ENCODE measurements around the gene MEX3D. TPM values are rescaled to one million over a fixed set of nuclear protein-coding genes. Genes with fewer than 3 reads are reported as not detected.

MEX3D gene
- total and polyA plus RNA-seq, 4 donors, result 0.92 to 9.1 (median 5.2) TPM

DNA sequence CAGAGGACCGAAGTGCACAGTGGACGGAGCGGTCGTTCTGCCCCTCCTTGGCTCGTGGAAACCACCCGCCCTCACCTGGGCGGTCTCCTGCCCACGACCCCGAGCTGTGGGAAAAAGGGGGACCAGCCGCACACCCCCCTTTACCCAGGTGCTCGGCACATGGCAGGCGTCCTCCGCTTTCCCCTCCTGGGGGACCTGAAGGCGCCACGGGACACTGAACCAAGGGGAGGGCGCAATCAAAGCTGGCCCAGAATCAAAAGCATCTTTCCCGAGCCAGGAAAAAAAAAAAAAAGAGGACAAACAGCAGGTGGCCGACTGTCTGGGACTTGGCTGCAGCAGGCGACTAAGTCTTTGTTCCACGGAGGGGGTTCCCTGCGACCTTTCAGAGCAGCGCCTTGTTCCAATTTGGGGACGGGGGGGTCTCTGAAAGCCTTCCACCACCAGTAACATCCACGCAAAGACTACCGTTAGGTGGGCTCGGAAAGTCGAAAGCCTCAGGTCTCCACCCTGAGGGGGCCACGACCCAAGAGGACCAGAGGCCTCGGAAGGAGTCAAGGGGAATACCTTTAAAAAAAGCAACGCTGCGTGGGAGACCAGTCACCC is 23.4 kb upstream of the MEX3D start:
- no peaks in the 10 kb centered on the region for H3K9me3 ChIP-seq (ENCODE audit: control insufficient read depth in 4 of 4, low read length in 3 of 4)
- H3K9ac ChIP-seq (ENCODE audit: low read depth in 1 of 2, low read length in 2 of 2), result peak overlapping the region; percentile 81 to 99
- peaks cover 0 to 3% (median 0%) of the 10 kb centered on the region in 4 donors for H3K36me3 ChIP-seq (ENCODE audit: control insufficient read depth in 4 of 4, insufficient read depth in 3 of 4, low read depth in 1 of 4, low read length in 3 of 4)
- 2% methylated on average over 31 of the region's 31 CpGs for WGBS
- H3K27me3 ChIP-seq (ENCODE audit: control insufficient read depth in 4 of 4, insufficient read depth in 4 of 4, low read length in 3 of 4), result no peaks in the 10 kb centered on the region
- peak overlapping the region; percentile 84 to 96 for H3K27ac ChIP-seq (ENCODE audit: low read depth in 1 of 2, low read length in 2 of 2)
- no peak for TF ChIP-seq ATF3 (IDR thresholded peaks at IDR 0.05)
- no peak for TF ChIP-seq FOXA1 (IDR thresholded peaks at IDR 0.05)
- TF ChIP-seq YY1 (IDR thresholded peaks at IDR 0.05), result no peak
- TF ChIP-seq RAD21 (IDR thresholded peaks at IDR 0.05), result no peak
- TF ChIP-seq EGR1 (IDR thresholded peaks at IDR 0.05; ENCODE audit: low read depth in 2 of 2), result no peak
- TF ChIP-seq NR2F2 (IDR thresholded peaks at IDR 0.05), result no peak
- peak overlapping the region; percentile 77 to 97 (median 85) for H3K4me3 ChIP-seq (ENCODE audit: low read depth in 1 of 3, low read length in 3 of 3)
- H3K4me1 ChIP-seq (ENCODE audit: control insufficient read depth in 4 of 4, insufficient read depth in 4 of 4, low read length in 3 of 4), result peaks cover 13 to 45% (median 29%) of the 10 kb centered on the region in 4 donors
- no peak for DNase-seq (ENCODE audit: low spot score)

DNA sequence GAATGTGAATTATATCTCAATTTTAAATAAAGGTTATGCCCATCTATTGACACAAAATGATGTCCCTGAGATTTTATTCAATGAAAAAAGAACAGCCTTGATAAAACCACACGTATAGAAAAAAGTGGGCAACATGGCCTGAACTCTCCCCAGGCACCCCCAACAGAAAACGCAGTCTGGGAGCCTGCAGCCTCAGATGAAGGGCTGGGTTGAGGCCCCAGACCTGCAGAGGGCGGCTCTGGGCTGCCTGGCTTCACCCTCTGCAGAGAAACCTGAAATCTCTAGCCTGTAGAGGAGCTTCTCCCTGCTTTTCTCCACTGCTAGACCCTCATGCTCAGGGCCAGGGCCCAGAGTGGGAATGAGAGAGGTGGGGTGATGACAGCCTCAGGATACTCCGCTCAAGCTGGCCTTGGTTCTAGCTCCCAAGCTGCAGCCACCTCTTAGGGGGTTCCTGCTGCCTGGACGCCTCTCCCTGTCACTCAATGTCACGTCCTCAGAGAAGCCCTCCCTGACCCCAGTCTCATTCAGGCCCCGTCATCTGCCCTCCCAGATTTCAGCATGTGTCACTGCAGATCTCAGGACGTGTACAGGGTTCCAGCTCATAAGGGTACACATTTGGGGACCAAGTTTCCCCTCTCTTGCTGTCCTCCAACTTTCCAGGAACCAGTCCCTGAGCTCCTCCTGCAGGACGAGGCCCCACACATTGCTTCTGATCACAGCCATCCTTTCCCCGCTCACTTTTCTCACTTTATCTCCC is 22.7 kb upstream of the MEX3D start:
- no peaks in the 10 kb centered on the region for H3K27me3 ChIP-seq (ENCODE audit: control insufficient read depth in 4 of 4, insufficient read depth in 4 of 4, low read length in 3 of 4)
- H3K4me1 ChIP-seq (ENCODE audit: control insufficient read depth in 4 of 4, insufficient read depth in 4 of 4, low read length in 3 of 4), result peaks cover 13 to 45% (median 29%) of the 10 kb centered on the region in 4 donors
- 33% methylated on average over 10 of the region's 10 CpGs for WGBS
- peak overlapping the region in 2 of 3 donors; percentile 77 to 97 for H3K4me3 ChIP-seq (ENCODE audit: low read depth in 1 of 3, low read length in 3 of 3)
- peak in 1 of 2 donors; percentile 20 for TF ChIP-seq RAD21 (IDR thresholded peaks at IDR 0.05)
- TF ChIP-seq HNF4G (IDR thresholded peaks at IDR 0.05), result no peak
- TF ChIP-seq RXRA (IDR thresholded peaks at IDR 0.05), result no peak
- no peak for TF ChIP-seq EGR1 (IDR thresholded peaks at IDR 0.05; ENCODE audit: low read depth in 2 of 2)
- peaks cover 0 to 2% (median 0%) of the 10 kb centered on the region in 4 donors for H3K36me3 ChIP-seq (ENCODE audit: control insufficient read depth in 4 of 4, insufficient read depth in 3 of 4, low read depth in 1 of 4, low read length in 3 of 4)
- H3K9me3 ChIP-seq (ENCODE audit: control insufficient read depth in 4 of 4, low read length in 3 of 4), result no peaks in the 10 kb centered on the region
- H3K9ac ChIP-seq (ENCODE audit: low read depth in 1 of 2, low read length in 2 of 2), result peak overlapping the region; percentile 24 to 99
- no peak for DNase-seq (ENCODE audit: low spot score)
- peak overlapping the region; percentile 84 to 96 for H3K27ac ChIP-seq (ENCODE audit: low read depth in 1 of 2, low read length in 2 of 2)

DNA sequence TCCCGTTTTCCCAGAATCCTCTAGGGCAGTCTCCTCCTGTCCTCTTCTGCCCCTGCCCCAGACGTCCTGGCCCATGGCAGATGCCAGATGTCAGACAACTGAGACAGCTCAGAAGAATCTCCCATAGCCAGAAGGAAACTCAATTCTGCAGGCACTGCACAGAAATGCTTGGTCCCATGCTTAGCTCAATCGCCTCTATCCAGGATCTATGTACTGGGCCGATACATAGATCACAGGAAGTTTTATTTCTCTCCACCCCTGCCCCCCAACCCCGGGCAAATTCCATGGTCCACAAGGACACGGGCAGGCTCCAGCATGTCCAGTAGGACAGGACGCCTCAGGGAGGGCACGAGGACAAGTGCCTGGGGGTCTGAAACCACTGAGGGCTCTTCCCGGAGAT is 19.7 kb upstream of the MEX3D start:
- TF ChIP-seq, protein P1, sequence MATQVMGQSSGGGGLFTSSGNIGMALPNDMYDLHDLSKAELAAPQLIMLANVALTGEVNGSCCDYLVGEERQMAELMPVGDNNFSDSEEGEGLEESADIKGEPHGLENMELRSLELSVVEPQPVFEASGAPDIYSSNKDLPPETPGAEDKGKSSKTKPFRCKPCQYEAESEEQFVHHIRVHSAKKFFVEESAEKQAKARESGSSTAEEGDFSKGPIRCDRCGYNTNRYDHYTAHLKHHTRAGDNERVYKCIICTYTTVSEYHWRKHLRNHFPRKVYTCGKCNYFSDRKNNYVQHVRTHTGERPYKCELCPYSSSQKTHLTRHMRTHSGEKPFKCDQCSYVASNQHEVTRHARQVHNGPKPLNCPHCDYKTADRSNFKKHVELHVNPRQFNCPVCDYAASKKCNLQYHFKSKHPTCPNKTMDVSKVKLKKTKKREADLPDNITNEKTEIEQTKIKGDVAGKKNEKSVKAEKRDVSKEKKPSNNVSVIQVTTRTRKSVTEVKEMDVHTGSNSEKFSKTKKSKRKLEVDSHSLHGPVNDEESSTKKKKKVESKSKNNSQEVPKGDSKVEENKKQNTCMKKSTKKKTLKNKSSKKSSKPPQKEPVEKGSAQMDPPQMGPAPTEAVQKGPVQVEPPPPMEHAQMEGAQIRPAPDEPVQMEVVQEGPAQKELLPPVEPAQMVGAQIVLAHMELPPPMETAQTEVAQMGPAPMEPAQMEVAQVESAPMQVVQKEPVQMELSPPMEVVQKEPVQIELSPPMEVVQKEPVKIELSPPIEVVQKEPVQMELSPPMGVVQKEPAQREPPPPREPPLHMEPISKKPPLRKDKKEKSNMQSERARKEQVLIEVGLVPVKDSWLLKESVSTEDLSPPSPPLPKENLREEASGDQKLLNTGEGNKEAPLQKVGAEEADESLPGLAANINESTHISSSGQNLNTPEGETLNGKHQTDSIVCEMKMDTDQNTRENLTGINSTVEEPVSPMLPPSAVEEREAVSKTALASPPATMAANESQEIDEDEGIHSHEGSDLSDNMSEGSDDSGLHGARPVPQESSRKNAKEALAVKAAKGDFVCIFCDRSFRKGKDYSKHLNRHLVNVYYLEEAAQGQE (IDR thresholded peaks at IDR 0.05), result peak; percentile 30
- TF ChIP-seq RXRA (IDR thresholded peaks at IDR 0.05) (peak; percentile 47), HNF4A (conservative IDR thresholded peaks at IDR 0.05) (peak; percentile 89 to 93), GABPA (IDR thresholded peaks at IDR 0.05 in 1 of 2, conservative IDR thresholded peaks at IDR 0.05 in 1 of 2) (no peak), SP1 (IDR thresholded peaks at IDR 0.05) (peak; percentile 78), ZBTB33 (IDR thresholded peaks at IDR 0.05) (no peak), HNF4G (IDR thresholded peaks at IDR 0.05) (peak; percentile 73)
- peaks cover 13 to 38% (median 27%) of the 10 kb centered on the region in 4 donors for H3K4me1 ChIP-seq (ENCODE audit: control insufficient read depth in 4 of 4, insufficient read depth in 4 of 4, low read length in 3 of 4)
- H3K9me3 ChIP-seq (ENCODE audit: control insufficient read depth in 4 of 4, low read length in 3 of 4), result no peaks in the 10 kb centered on the region
- 24% methylated on average over 9 of the region's 9 CpGs for WGBS
- H3K9ac ChIP-seq (ENCODE audit: low read depth in 1 of 2, low read length in 2 of 2), result peak overlapping the region; percentile 50 to 53
- no peak for DNase-seq (ENCODE audit: low spot score)
- peaks cover 0 to 6% (median 6%) of the 10 kb centered on the region in 4 donors for H3K36me3 ChIP-seq (ENCODE audit: control insufficient read depth in 4 of 4, insufficient read depth in 3 of 4, low read depth in 1 of 4, low read length in 3 of 4)
- no peaks in the 10 kb centered on the region for H3K27me3 ChIP-seq (ENCODE audit: control insufficient read depth in 4 of 4, insufficient read depth in 4 of 4, low read length in 3 of 4)
- H3K4me3 ChIP-seq (ENCODE audit: low read depth in 1 of 3, low read length in 3 of 3), result no peak overlapping the region
- H3K27ac ChIP-seq (ENCODE audit: low read depth in 1 of 2, low read length in 2 of 2), result peak overlapping the region; percentile 9 to 58
